Neural cell (in vitro differentiated cells): ENCODE data around the gene LNPEP. TPM values are rescaled to one million over a fixed set of nuclear protein-coding genes. Genes with fewer than 3 reads are reported as not detected.

Experiments used
- H2AFZ ChIP-seq: fragments of 200-600, 300-800 bp; sonication (generic), shearing (Covaris generic); 2 replicates; pipeline ENCODE4 v1.6.0; 2014; ENCODE audit warnings: low read depth, mild to moderate bottlenecking, antibody characterized with exemption, low read length, moderate library complexity
- H3F3A ChIP-seq: fragments of 200-600 bp; shearing (Covaris generic); 2 replicates; pipeline ENCODE4 v1.6.1; 2016; ENCODE audit warnings: mild to moderate bottlenecking, moderate library complexity, mixed read lengths, antibody characterized with exemption, low read length; ENCODE audit not compliant: insufficient read depth, poor library complexity, severe bottlenecking
- H3K27ac ChIP-seq: fragments of 200-600, 300-800 bp; sonication (generic), shearing (Covaris generic); 2 replicates; pipeline ENCODE4 v1.5.1; 2014; ENCODE audit warnings: mild to moderate bottlenecking, low read length, moderate library complexity
- H3K27me3 ChIP-seq: fragments of 300-800, 200-600 bp; sonication (generic), shearing (Covaris generic); 2 replicates; pipeline ENCODE4 v1.6.0; 2014; ENCODE audit warnings: mild to moderate bottlenecking, low read depth, low read length, moderate library complexity; ENCODE audit not compliant: insufficient read depth
- H3K36me3 ChIP-seq: fragments of 300-800, 200-600 bp; sonication (generic), shearing (Covaris generic); 2 replicates; pipeline ENCODE4 v1.5.1; 2014; ENCODE audit warnings: mild to moderate bottlenecking, antibody characterized with exemption, low read length, moderate library complexity; ENCODE audit not compliant: insufficient read depth
- H3K4me2 ChIP-seq: fragments of 300-800, 200-600 bp; sonication (generic), shearing (Covaris generic); 2 replicates; pipeline ENCODE4 v1.6.0; 2014; ENCODE audit warnings: mild to moderate bottlenecking, low read length
- H3K4me3 ChIP-seq: fragments of 300-800, 200-600 bp; sonication (generic), shearing (Covaris generic); 2 replicates; pipeline ENCODE4 v1.5.1; 2014; ENCODE audit warnings: mild to moderate bottlenecking, low read length, moderate library complexity
- H3K79me2 ChIP-seq: fragments of 200-600 bp; shearing (Covaris generic); replicated peaks from 2 replicates; pipeline ENCODE4 v1.6.0; 2014; ENCODE audit warnings: mild to moderate bottlenecking, low read length, moderate library complexity; ENCODE audit not compliant: insufficient read depth
- H3K9ac ChIP-seq: fragments of 300-800, 200-600 bp; sonication (generic), shearing (Covaris generic); 2 replicates; pipeline ENCODE4 v1.6.1; 2016; ENCODE audit warnings: mild to moderate bottlenecking, low read length, mixed read lengths
- H3K9me2 ChIP-seq: fragments of 200-600 bp; shearing (Covaris generic); 2 replicates; pipeline ENCODE4 v1.6.1; 2016; ENCODE audit warnings: mild to moderate bottlenecking, low read length, mixed read lengths; ENCODE audit not compliant: insufficient read depth
- H3K9me3 ChIP-seq: fragments of 200-600, 300-800 bp; sonication (generic), shearing (Covaris generic); 2 replicates; pipeline ENCODE4 v1.6.1; 2016; ENCODE audit warnings: mild to moderate bottlenecking, mixed run types, low read length, moderate library complexity, mixed read lengths
- H4K20me1 ChIP-seq: fragments of 200-600 bp; shearing (Covaris generic); 2 replicates; pipeline ENCODE4 v1.6.1; 2016; ENCODE audit warnings: mild to moderate bottlenecking, mixed run types; ENCODE audit not compliant: insufficient read depth
- CTCF ChIP-seq: fragments of 450-650 bp; IDR thresholded peaks from 2 replicates; pipeline ENCODE4 v1.5.1; 2014; ENCODE audit warnings: antibody characterized with exemption, mild to moderate bottlenecking, moderate library complexity; ENCODE audit not compliant: poor library complexity, severe bottlenecking
- EP300 ChIP-seq: fragments of 450-650 bp; conservative IDR thresholded peaks from 2 replicates; pipeline ENCODE4 v1.6.1; 2014; ENCODE audit warnings: antibody characterized with exemption, mild to moderate bottlenecking, moderate library complexity; ENCODE audit not compliant: poor library complexity, severe bottlenecking
- EZH2 ChIP-seq: fragments of 200-600, 300-800 bp; shearing (Covaris generic), sonication (generic); IDR thresholded peaks from 2 replicates; pipeline ENCODE4 v1.6.1; 2014; ENCODE audit warnings: antibody characterized with exemption, low read length, borderline replicate concordance, mild to moderate bottlenecking; ENCODE audit not compliant: insufficient read depth, poor library complexity, severe bottlenecking
- MXI1 ChIP-seq: fragments of 450-650 bp; conservative IDR thresholded peaks from 2 replicates; pipeline ENCODE4 v1.6.1; 2014; ENCODE audit warnings: antibody characterized with exemption, mild to moderate bottlenecking; ENCODE audit not compliant: poor library complexity, severe bottlenecking
- POLR2AphosphoS5 ChIP-seq: IDR thresholded peaks from 2 replicates; pipeline ENCODE4 v1.6.1; 2012
- RAD21 ChIP-seq: fragments of 450-650 bp; conservative IDR thresholded peaks from 2 replicates; pipeline ENCODE4 v1.6.1; 2014; ENCODE audit warnings: antibody characterized with exemption, mild to moderate bottlenecking, moderate library complexity
- REST ChIP-seq: IDR thresholded peaks from 2 replicates; pipeline ENCODE4 v1.6.1; 2012; ENCODE audit warnings: borderline replicate concordance
- SMC3 ChIP-seq: fragments of 450-650 bp; conservative IDR thresholded peaks from 2 replicates; pipeline ENCODE4 v1.6.1; 2014; ENCODE audit warnings: antibody characterized with exemption, mild to moderate bottlenecking, moderate library complexity; ENCODE audit not compliant: poor library complexity
- TAF1 ChIP-seq: IDR thresholded peaks from 2 replicates; pipeline ENCODE4 v1.6.1; 2012; ENCODE audit warnings: low read depth
- polyA plus RNA-seq: library from polyadenylated mRNA; depleted of rRNA; stranded (reverse); fragments of >200 nt; gene quantifications from 2 replicates; pipeline ENCODE4 v1.2.3, GENCODE V29; 2014

Gene LNPEP
- polyA plus RNA-seq, 1 donor from 2014 or later = 25.6 TPM

DNA sequence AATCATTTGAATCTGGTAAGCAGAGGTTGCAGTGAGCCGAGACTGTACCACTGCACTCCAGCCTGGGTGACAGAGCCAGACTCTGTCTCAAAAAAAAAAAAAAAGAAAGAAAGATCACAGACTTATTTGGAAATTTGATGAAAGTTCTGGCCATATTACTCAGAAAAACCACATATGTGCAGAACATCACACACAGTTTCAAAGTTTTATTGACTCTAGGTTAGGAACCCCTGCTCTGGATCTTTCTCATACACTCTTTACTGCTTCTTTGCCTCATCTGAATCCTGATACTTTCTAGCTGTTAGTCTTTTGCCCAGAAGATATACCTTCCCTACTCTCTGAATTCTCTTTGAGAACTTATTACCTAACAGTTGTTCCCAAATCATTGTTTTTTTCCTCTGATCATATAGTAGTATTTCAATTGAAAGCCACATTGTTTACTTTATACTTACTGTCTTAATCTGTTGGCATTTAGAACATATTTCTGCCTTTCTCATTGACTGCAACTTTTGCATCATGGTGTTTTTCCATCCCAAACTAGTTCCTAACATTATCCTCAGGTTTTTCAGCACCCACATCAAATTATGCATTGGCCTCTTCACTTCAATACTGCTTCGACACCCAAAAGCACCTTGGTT is 68.7 kb downstream of the LNPEP start:
- Histone ChIP-seq H4K20me1 (no peaks in the 10 kb centered on the region), H3K4me3 (no peak overlapping the region), H3K9me3 (no peaks in the 10 kb centered on the region), H2AFZ (no peak overlapping the region), H3K36me3 (no peaks in the 10 kb centered on the region), H3K9ac (no peak overlapping the region), H3K4me2 (no peak overlapping the region), H3K79me2 (no peaks in the 10 kb centered on the region), H3F3A (no peaks in the 10 kb centered on the region), H3K27me3 (no peaks in the 10 kb centered on the region), H3K9me2 (no peaks in the 10 kb centered on the region), H3K27ac (no peak overlapping the region)
- TF ChIP-seq TAF1 = no peak
- TF ChIP-seq EP300 = no peak
- no peak for TF ChIP-seq REST
- no peak for TF ChIP-seq RAD21
- TF ChIP-seq CTCF = no peak
- TF ChIP-seq EZH2 = no peak
- TF ChIP-seq SMC3 = no peak
- no peak for TF ChIP-seq MXI1
- no peak for TF ChIP-seq POLR2AphosphoS5

GRCh38 chr5:97006454-97007060 is 70.7 kb downstream of the LNPEP start:
- Histone ChIP-seq H3K27me3 (no peaks in the 10 kb centered on the region), H2AFZ (no peak overlapping the region), H3K9me3 (no peaks in the 10 kb centered on the region), H3K79me2 (no peaks in the 10 kb centered on the region), H3K4me2 (no peak overlapping the region), H3K9me2 (no peaks in the 10 kb centered on the region), H4K20me1 (no peaks in the 10 kb centered on the region), H3F3A (no peaks in the 10 kb centered on the region), H3K9ac (no peak overlapping the region), H3K27ac (no peak overlapping the region), H3K4me3 (no peak overlapping the region), H3K36me3 (no peaks in the 10 kb centered on the region)
- TF ChIP-seq RAD21 (no peak), CTCF (no peak), EZH2 (no peak), SMC3 (no peak)
